ENCODE measurements around the gene TGFB2. TPM values are rescaled to one million over a fixed set of nuclear protein-coding genes. Genes with fewer than 3 reads are reported as not detected.

TGFB2 gene
- total RNA-seq, 1 experiment from 2014 or later: 37.6 TPM

GRCh38 chr1:218369688-218370511, 24.8 kb downstream of the TGFB2 start:
- intact Hi-C loops (cut with micrococcal nuclease; ENCODE audit: unreplicated experiment): no loop called here
- H3K4me1 Mint-ChIP-seq (ENCODE audit: low read depth, unreplicated experiment): peaks cover 73% of the 10 kb centered on the region
- BruUV-seq (replicated peaks): no TSS peak
- CTCF ChIA-PET: interaction anchor here (1.2 to 2.1 kb wide), 2 partner anchors 21 to 25 kb away, joined by 3 to 4 read pairs; partner anchors contain the start of gene TGFB2
- H3K36me3 Mint-ChIP-seq (ENCODE audit: insufficient read depth, unreplicated experiment): peaks cover 22% of the 10 kb centered on the region
- peaks cover 2% of the 10 kb centered on the region for H3K9me3 Mint-ChIP-seq (ENCODE audit: low read depth, unreplicated experiment)
- H3K4me3 Mint-ChIP-seq (ENCODE audit: low read depth, unreplicated experiment): no peak overlapping the region
- peak overlapping the region; percentile 28 for H3K27ac Mint-ChIP-seq (ENCODE audit: unreplicated experiment)
- no peaks in the 10 kb centered on the region for H3K27me3 Mint-ChIP-seq (ENCODE audit: unreplicated experiment)
- no peak for DNase-seq
- TF ChIP-seq CTCF (IDR thresholded peaks at IDR 0.05; ENCODE audit: unreplicated experiment): no peak

GRCh38 chr1:218371927-218372672, 27.0 kb downstream of the TGFB2 start:
- BruUV-seq (replicated peaks): no TSS peak
- Mint-ChIP-seq H3K36me3 (ENCODE audit: insufficient read depth, unreplicated experiment) (peaks cover 28% of the 10 kb centered on the region), H3K4me1 (ENCODE audit: low read depth, unreplicated experiment) (peaks cover 81% of the 10 kb centered on the region), H3K9me3 (ENCODE audit: low read depth, unreplicated experiment) (peaks cover 2% of the 10 kb centered on the region), H3K27ac (ENCODE audit: unreplicated experiment) (peak overlapping the region; percentile 40), H3K27me3 (ENCODE audit: unreplicated experiment) (no peaks in the 10 kb centered on the region), H3K4me3 (ENCODE audit: low read depth, unreplicated experiment) (no peak overlapping the region)
- DNase-seq: no peak
- CTCF ChIA-PET: interaction anchor here (1.1 kb wide), 1 partner anchor 12 kb away, joined by 3 read pairs; no protein-coding TSS in a partner anchor
- no peak for TF ChIP-seq CTCF (IDR thresholded peaks at IDR 0.05; ENCODE audit: unreplicated experiment)
- intact Hi-C loops (cut with micrococcal nuclease; ENCODE audit: unreplicated experiment): no loop called here

GRCh38 chr1:218374401-218375353, 29.5 kb downstream of the TGFB2 start:
- H3K4me1 Mint-ChIP-seq (ENCODE audit: low read depth, unreplicated experiment): peaks cover 81% of the 10 kb centered on the region
- peak; percentile 34 for DNase-seq
- H3K9me3 Mint-ChIP-seq (ENCODE audit: low read depth, unreplicated experiment): peaks cover 2% of the 10 kb centered on the region
- H3K4me3 Mint-ChIP-seq (ENCODE audit: low read depth, unreplicated experiment): peak overlapping the region; percentile 5
- CTCF ChIA-PET: no interaction called here
- BruUV-seq (replicated peaks): no TSS peak
- H3K27me3 Mint-ChIP-seq (ENCODE audit: unreplicated experiment): no peaks in the 10 kb centered on the region
- H3K27ac Mint-ChIP-seq (ENCODE audit: unreplicated experiment): peak overlapping the region; percentile 83
- intact Hi-C loops (cut with micrococcal nuclease; ENCODE audit: unreplicated experiment): loop anchor here (2.0 kb wide), 2 partner anchors 26 to 106 kb away; no protein-coding TSS in a partner anchor
- no peak for TF ChIP-seq CTCF (IDR thresholded peaks at IDR 0.05; ENCODE audit: unreplicated experiment)
- H3K36me3 Mint-ChIP-seq (ENCODE audit: insufficient read depth, unreplicated experiment): peaks cover 35% of the 10 kb centered on the region

- Mint-ChIP-seq H3K4me1 (ENCODE audit: low read depth, unreplicated experiment) (peaks cover 83% of the 10 kb centered on the region), H3K27me3 (ENCODE audit: unreplicated experiment) (no peaks in the 10 kb centered on the region), H3K4me3 (ENCODE audit: low read depth, unreplicated experiment) (peak overlapping the region; percentile 41), H3K9me3 (ENCODE audit: low read depth, unreplicated experiment) (no peaks in the 10 kb centered on the region), H3K36me3 (ENCODE audit: insufficient read depth, unreplicated experiment) (peaks cover 38% of the 10 kb centered on the region), H3K27ac (ENCODE audit: unreplicated experiment) (peak overlapping the region; percentile 83)
- CTCF ChIA-PET: interaction anchor here (1.0 to 2.7 kb wide), 4 partner anchors 9 to 447 kb away, joined by 3 to 17 read pairs (median 6); partner anchors contain the start of gene TGFB2
- no peak for DNase-seq
- TF ChIP-seq CTCF (IDR thresholded peaks at IDR 0.05; ENCODE audit: unreplicated experiment): no peak
- intact Hi-C loops (cut with micrococcal nuclease; ENCODE audit: unreplicated experiment): loop anchor here (2.0 kb wide), 1 partner anchor 50 kb away; no protein-coding TSS in a partner anchor
- no TSS peak for BruUV-seq (replicated peaks)
These were observed 31.6 kb downstream of the TGFB2 start for GRCh38 chr1:218376722-218377121.
